NCI-H748 treated with DMSO at 0.1 percent for 48 hours (cell line): ENCODE data around the gene DYNLT2B.
"Not testable (repeated sequence)": the region's sequence is repeated elsewhere in the genome, so short reads cannot be mapped to it uniquely, and the experiment has no call there.

Source experiments
- DNase-seq: peaks from one replicate; lab custom pipeline; 2025; lab: John Stamatoyannopoulos, UW

The DYNLT2B gene

GRCh38 chr3:196272826-196273225 lies 45.2 kb downstream of the DYNLT2B start:
- no peak for DNase-seq

DNA sequence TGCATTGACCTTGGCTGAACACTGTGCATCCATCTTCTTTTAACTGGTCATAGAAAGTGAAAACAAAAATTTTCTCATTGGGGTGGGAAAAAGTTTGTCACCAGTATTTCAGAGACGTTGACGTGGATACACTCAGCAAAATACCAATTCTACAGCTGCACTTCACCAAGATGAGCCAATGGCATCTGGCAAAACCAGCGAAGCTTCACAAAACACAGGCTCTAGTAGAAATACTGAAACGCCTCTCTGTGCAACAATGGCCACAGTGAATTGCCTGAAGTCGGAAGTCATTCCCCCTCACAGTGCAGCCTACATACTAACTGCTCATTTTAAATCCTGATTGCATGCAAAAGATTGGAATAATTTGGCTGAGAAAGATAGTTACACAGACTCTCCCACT lies 47.5 kb downstream of the DYNLT2B start:
- DNase-seq: no peak

GRCh38 chr3:196268284-196269163 lies 49.5 kb downstream of the DYNLT2B start:
- DNase-seq: no peak

GRCh38 chr3:196263819-196264218 lies 54.2 kb downstream of the DYNLT2B start:
- DNase-seq: no peak

- DNase-seq: no peak
Observed at GRCh38 chr3:196260784-196261183, 57.3 kb downstream of the DYNLT2B start.

- DNase-seq: no peak
Observed at GRCh38 chr3:196255776-196256175, 62.3 kb downstream of the DYNLT2B start.

DNA sequence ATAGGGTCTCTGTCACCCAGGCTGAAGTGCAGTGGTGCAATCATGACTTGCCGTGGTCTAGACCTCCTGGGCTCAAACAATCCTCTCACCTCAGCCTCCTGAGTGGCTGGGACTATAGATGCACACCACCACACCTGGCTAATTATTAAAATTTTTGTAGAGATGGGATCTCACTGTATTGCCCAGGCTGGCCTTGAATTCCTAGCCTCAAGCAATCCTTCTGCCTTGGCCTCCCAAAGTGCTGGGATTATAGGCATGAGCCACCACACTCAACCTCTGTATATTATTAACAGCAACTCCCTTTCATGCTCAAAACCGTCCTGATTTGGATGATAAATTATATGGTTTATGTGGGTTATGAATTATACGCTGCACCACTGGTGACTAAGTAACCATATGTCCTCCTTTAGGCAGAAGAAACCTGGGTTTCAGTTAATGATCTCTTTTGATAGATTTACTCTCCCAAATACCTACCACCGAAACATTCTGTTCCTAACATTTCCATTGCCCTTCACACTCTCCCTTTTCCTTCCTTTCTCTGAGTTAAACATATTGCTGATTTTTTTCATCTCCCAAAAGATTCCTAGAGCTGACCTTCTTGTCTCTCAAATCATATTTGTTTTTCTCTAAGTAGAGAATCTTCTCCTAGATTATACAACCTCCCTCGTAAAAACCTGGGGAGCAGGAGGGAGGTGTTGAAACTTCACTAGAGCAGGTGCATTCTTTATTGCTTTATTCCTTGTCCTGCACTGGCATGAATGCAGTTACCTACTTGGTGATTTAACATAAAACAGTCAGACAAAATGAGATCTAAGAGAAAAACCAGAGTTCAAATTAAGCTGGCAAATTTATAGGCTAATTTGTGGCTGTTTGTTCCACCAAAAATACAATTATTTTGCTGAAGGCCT lies 63.4 kb downstream of the DYNLT2B start:
- no peak for DNase-seq

DNA sequence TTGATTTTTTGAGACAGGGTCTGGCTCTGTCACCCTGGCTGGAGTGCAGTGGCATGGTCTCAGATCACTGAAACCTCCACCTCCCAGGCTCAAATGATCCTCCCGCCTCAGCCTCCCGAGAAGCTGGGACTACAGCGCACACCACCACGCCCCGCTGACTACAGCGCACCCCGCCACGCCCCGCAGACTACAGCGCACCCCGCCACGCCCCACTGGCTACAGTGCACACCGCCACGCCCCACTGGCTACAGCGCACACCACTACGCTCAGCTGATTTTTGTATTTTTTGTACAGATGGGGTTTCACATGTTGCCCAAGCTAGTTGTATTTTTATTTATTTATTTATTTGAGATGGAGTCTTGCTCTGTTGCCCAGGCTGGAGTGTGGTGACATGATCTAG lies 66.1 kb downstream of the DYNLT2B start:
- no peak for DNase-seq

- DNase-seq: no peak
Observed at GRCh38 chr3:196246612-196247308, 71.3 kb downstream of the DYNLT2B start.

DNA sequence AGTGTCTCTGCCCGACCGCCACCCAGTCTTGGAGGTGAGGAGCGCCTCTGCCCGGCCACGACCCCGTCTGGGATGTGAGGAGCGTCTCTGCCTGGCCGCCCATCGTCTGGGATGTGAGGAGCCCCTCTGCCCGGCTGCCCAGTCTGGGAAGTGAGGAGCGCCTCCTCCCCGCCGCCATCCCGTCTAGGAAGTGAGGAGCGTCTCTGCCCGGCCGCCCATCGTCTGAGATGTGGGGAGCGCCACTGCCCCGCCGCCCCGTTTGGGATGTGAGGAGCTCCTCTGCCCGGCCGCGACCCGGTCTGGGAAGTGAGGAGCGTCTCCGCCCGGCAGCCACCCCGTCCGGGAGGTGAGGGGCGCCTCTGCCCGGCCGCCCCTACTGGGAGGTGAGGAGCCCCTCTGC lies 73.9 kb downstream of the DYNLT2B start:
- DNase-seq: not testable (repeated sequence)

GRCh38 chr3:196241704-196242103 lies 76.3 kb downstream of the DYNLT2B start:
- DNase-seq: no peak
